Subcutaneous adipose tissue (tissue), 4 donors: ENCODE results near the gene LILRB3. TPM values are rescaled to one million over a fixed set of nuclear protein-coding genes. Genes with fewer than 3 reads are reported as not detected.

Source experiments
- CTCF ChIP-seq: fragments of 450-650 bp; IDR thresholded peaks from one replicate; pipeline ENCODE4 v1.5.1; 2016; ENCODE audit warnings: low read depth, mild to moderate bottlenecking, control low read depth, antibody characterized with exemption, moderate library complexity
- total RNA-seq, 4 donors: library from RNA; depleted of rRNA; stranded (reverse); fragments of >200 nt; gene quantifications; one replicate each; pipeline ENCODE4 v1.1.0, GENCODE V29; 2016

LILRB3 gene
- total RNA-seq, 4 donors from 2014 or later, result 16.0 to 156 (median 43.1) TPM

- no peak for TF ChIP-seq CTCF
Observed at GRCh38 chr19:54208784-54209057, 14.1 kb downstream of the LILRB3 start.

- no peak for TF ChIP-seq CTCF
Observed at GRCh38 chr19:54207983-54208783, 14.6 kb downstream of the LILRB3 start.

- TF ChIP-seq CTCF, result no peak
Observed at GRCh38 chr19:54207676-54207982, 15.2 kb downstream of the LILRB3 start.

- no peak for TF ChIP-seq CTCF
Observed at GRCh38 chr19:54206831-54207177, 16.0 kb downstream of the LILRB3 start.

GRCh38 chr19:54206030-54206830, 16.6 kb downstream of the LILRB3 start:
- no peak for TF ChIP-seq CTCF

- TF ChIP-seq CTCF, result no peak
Observed at GRCh38 chr19:54204767-54205468, 17.9 kb downstream of the LILRB3 start.

GRCh38 chr19:54203151-54203611, 19.6 kb downstream of the LILRB3 start:
- no peak for TF ChIP-seq CTCF
